Left renal pelvis (tissue), 4 donors: ENCODE measurements around the gene RSPO4. TPM values are rescaled to one million over a fixed set of nuclear protein-coding genes. Genes with fewer than 3 reads are reported as not detected.
A peak's percentile ranks its signal among the peaks of the same experiment; 100 is the strongest.
"Not testable (repeated sequence)": the region's sequence is repeated elsewhere in the genome, so short reads cannot be mapped to it uniquely, and the experiment has no call there.

Experiments used
- DNase-seq, 4 donors: peaks; one replicate each; pipeline ENCODE4 v3.0.0-alpha.2; 2013; ENCODE audit warnings: low read depth in 4 of 4, low spot score in 3 of 4
- polyA plus RNA-seq, 4 donors: library from polyadenylated mRNA; unstranded; fragments of 120-200 nt; gene quantifications; one replicate each; pipeline ENCODE4 v1.2.1, GENCODE V29; 2013; ENCODE audit not compliant: insufficient read length in 4 of 4

The RSPO4 gene
- polyA plus RNA-seq, 4 donors, result 0.30 to 1.9 (median 1.4) TPM

DNA sequence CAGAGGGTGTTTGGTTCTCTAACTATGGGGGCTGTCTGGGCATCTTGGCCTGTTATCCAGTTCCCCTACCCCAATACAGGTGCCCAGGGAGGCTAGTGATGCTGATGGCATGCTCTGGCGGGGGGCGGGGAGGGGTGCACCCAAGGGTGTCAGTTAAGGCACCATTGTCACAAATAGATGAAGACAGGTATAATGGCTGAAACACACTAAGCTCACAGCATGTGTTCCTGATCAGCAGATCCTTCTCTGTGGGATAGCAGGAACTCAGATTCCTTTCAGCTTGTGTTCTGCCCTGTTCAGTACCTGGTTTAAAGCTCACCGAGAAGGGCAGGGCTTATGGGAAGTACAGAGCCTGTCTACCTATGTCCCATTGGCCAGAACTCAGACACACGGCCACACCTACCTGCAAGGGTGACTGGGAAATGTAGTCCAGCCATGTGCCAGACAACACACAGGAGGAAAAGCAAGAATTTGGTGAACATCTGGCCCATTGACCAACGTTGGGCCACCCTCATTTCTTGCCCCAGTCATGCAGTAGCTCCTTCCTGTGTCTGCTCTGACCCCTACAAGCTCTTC lies 3.4 kb upstream of the RSPO4 start:
- DNase-seq, result peak in 1 of 4 donors; percentile 5

GRCh38 chr20:1003920-1004697 lies 2.0 kb upstream of the RSPO4 start:
- DNase-seq, result no peak

DNA sequence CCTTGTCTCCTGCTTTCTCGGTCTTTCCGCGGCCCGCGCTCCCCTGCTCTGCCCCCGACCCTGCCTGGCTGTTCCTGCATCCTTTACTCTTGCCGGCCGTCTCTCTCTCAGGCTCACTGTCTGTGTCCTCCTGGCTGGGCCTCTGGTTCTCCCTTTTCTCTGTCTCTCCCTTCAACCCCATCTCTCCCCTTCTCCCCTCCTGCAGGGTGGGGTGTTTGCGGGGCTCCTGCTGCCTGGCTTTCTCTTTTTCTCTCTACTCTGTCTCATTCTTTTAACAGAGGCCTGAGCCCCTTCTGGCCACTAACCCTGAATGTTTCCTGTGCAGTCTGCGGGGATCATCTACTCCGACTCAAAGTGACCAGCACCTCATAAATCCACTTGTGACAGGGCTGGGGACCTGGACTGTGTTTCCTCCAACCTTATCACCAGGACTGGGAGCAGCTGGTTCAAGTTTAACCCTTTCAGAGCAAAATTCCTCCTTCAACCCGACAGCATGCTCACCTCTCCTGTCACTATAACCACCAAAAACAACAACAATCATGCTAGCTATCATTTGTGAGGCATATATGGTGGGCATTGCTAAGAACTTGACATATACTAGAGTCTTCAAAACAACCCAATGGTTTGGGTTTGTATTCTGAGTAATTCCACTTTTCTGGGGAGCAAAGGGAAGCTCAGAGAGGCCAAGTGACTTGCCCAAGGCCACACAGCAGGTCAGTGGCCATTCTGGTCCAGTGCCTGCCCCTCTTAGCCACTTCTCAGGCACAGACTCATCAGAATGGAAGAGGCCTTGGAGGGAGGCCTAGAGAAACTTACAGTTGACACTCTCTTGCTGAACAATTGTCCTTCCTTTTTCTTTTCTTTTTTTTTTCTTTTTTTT lies 811 bp upstream of the RSPO4 start:
- DNase-seq, result no peak

DNA sequence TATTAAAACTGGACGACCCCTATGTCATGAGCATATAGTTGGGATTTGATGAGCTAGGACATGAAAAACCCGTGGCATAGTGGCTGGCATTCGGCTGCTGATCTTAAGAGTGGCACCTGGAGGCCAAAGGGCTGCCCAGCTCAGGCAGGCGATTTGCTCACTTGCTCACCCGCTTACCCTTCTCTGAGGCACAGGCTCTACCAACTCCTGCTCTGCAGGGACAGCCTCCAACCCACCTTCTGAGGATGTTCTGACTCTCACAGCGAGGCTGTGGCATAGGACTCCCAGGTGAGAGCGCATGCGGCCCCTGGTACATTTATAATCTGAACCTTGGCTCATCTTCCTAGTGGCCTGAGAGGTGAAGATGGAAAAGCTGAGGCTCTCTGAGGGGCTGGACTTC lies 995 bp downstream of the RSPO4 start:
- no peak for DNase-seq

GRCh38 chr20:998231-998830 lies 3.8 kb downstream of the RSPO4 start:
- no peak for DNase-seq

GRCh38 chr20:997486-997885 lies 4.6 kb downstream of the RSPO4 start:
- DNase-seq, result no peak

DNA sequence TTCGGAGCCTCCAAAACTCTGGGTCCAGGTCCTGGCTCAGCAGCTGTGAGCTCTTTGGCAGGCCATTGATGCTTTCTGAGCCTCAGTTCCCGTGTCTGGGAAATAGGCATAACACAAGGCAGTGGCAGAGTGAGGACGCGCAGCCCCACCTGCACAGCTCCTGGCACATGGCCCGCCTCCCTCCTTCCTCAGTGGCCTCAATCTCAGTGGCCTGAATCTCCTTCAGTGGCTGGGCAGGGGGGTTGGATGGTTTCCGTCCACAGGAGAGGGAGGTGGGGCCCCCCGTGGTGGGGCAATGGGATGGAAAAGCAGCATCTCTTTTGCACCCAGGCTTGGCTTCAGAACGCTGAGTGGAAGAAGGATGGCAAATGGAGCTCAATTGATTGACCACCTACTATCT lies 5.1 kb downstream of the RSPO4 start:
- DNase-seq, result no peak

DNA sequence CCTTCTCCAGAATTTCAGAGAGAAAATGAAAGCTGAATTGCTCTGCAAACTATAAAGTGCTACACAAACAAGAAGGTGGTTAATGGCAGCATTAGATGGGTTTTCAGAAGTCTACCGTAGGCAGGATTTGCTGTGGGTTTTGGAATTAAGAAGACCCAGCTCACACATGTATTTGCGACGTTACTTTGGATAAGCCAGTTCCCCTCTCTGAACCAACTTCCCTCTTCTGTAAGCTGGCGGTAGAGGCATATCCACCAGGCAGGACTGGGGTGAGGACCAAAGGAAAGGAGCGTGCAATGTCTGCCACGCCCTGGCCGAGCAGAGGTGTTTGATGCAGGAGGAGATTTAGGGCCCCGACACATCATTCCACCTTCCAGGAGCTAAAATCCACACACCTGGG lies 6.9 kb downstream of the RSPO4 start:
- no peak for DNase-seq

DNA sequence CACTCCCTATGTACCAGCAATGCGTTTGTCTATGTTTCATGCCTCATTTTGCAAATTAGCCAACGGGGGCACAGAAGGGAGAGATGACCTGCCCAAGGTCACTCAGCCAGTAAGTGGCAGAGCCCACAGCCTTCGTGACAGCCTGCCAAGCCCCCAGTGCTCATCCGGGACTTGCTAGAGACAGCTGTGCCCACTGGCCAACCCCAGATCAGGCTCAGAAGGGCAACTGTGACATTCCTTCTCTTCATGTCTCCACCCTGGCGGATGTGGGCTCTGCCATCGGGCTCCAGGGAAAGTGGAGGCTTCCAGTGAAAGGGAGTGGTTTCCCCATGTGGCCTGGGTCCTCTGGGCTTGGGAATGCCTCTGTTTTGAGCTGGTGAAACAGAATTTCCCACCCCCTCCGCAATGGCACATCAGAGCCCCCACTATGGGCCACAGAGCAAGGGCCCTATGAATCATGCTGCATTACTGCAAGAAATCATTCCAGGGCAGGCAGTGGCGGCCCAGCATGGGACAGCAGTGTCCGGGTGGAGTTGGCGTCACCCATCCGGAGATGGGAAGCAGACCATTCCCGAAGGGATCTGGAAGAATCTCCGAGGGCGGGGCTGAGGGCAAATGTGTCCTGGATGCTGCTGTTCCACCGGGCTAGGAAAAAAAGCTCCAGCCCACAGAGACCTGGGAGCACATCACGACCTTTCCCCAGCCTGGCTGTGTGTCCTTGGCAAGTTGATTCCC lies 9.1 kb downstream of the RSPO4 start:
- DNase-seq, result no peak

DNA sequence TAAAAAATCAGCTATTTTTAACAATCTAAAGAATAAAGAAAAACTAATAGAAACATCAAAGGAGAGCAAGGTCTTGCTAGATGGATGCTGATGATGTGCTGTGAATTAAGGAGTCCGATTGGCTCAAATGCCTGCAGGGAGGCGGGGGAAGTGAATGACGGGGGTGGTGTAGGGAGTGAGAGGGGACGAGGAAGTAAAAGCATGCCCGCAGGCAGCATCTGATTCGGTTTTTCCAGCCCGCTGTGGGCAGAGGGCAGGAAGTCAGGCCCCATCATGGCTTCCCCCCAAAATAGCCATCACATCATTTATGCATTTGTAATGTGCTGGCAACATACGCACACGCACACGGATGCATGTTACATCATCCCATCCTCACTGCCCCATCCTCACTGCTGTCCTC lies 10.3 kb downstream of the RSPO4 start:
- no peak for DNase-seq

GRCh38 chr20:990293-990959 lies 11.7 kb downstream of the RSPO4 start:
- no peak for DNase-seq

DNA sequence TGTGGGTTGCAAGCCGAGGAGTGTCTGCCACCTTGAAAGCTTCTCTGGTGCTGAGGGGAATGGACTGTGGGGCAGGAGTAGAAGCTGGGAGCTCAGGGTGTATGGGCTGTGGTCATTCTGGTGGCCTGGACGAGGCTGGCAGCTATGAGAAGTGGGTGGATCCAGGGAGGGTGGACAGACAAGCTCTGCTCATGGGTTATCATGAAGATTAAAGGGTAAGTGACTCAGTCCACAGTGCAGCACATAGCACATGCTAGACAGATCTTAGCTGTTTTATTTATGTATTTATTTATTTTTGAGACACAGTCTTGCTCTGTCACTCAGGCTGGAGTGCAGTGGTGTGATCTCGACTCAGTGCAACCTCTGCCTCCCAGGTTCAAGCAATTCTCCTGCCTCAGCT lies 13.8 kb downstream of the RSPO4 start:
- no peak for DNase-seq

DNA sequence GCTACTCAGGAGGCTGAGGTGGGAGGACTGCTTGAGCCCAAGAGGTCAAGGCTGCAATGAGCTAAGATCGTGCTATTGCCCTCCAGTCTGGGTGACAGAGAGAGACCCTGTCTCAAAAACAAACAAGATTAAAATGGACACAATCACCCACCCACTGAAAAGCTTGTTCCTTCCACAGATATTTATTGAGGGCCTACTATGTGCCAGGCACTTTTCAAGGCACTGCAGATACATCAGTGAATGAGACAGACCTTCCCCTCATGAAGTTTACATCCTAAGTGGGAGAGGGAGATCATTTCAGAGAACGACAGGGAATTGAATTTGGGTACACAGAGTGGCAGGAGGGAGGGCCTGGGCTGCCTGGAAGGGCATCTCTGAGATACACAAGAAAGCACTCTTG lies 14.4 kb downstream of the RSPO4 start:
- DNase-seq, result no peak

GRCh38 chr20:986733-987355 lies 15.3 kb downstream of the RSPO4 start:
- DNase-seq, result no peak

DNA sequence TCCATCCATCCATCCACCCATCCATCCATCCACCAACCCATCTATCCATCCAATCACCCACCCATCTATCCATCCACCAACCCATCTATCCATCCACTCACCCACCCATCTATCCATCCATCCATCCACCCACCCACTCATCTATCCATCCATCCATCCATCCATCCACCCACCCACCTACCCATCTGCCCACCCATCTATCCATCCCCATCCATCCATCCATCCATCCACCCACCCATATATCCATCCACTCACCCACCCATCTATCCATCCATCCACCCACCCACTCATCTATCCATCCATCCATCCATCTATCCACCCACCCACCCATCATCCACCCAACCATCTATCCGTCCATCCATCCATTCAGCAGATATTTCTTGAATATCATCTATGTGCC lies 17.1 kb downstream of the RSPO4 start:
- DNase-seq, result not testable (repeated sequence)

GRCh38 chr20:982754-983153 lies 19.4 kb downstream of the RSPO4 start:
- DNase-seq, result no peak

DNA sequence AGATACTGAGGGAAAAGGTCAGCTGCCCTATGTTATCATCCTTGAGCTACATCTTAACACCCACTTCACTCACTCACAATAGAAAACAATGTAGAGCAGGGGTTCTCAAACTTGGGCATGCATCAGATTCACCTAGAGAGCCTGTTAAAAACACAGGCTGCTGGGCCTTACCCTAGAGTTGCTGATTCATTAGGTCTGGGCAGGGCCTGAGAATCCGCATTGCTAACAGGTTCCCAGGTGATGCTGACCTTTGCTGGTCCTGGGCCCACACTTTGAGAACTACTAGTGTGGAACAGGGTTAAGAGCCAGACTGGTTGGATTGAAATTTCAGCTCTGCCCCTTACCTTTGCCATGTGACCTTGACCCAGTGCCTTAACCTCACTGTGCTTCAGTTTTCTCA lies 25.1 kb downstream of the RSPO4 start:
- no peak for DNase-seq

GRCh38 chr20:976033-976432 lies 26.1 kb downstream of the RSPO4 start:
- no peak for DNase-seq

GRCh38 chr20:973785-974194 lies 28.3 kb downstream of the RSPO4 start:
- no peak for DNase-seq

GRCh38 chr20:972256-972655 lies 29.9 kb downstream of the RSPO4 start:
- DNase-seq, result no peak
